Glutamatergic neuron (in vitro differentiated cells): Measurements from ENCODE around the gene NSA2. TPM values are rescaled to one million over a fixed set of nuclear protein-coding genes. Genes with fewer than 3 reads are reported as not detected.
"Not testable (repeated sequence)": the region's sequence is repeated elsewhere in the genome, so short reads cannot be mapped to it uniquely, and the experiment has no call there.

Experiments
- DNase-seq: peaks from one replicate; pipeline ENCODE4 v3.0.0; 2022
- H3K27ac Mint-ChIP-seq: one replicate; pipeline ENCODE4 v1.8.0; 2020; ENCODE audit warnings: mild to moderate bottlenecking, mixed read lengths, inconsistent platforms; ENCODE audit not compliant: unreplicated experiment
- H3K27me3 Mint-ChIP-seq: one replicate; pipeline ENCODE4 v1.8.0; 2020; ENCODE audit warnings: mild to moderate bottlenecking, moderate library complexity, mixed read lengths, inconsistent platforms; ENCODE audit not compliant: unreplicated experiment
- H3K36me3 Mint-ChIP-seq: one replicate; pipeline ENCODE4 v1.8.0; 2020; ENCODE audit warnings: mild to moderate bottlenecking, mixed read lengths, inconsistent platforms; ENCODE audit not compliant: unreplicated experiment
- H3K4me1 Mint-ChIP-seq: one replicate; pipeline ENCODE4 v1.8.0; 2020; ENCODE audit warnings: mild to moderate bottlenecking, low read depth, mixed read lengths, inconsistent platforms; ENCODE audit not compliant: unreplicated experiment
- H3K4me3 Mint-ChIP-seq: one replicate; pipeline ENCODE4 v1.8.0; 2020; ENCODE audit warnings: mild to moderate bottlenecking, mixed read lengths, inconsistent platforms; ENCODE audit not compliant: unreplicated experiment
- H3K9me3 Mint-ChIP-seq: one replicate; pipeline ENCODE4 v1.8.0; 2020; ENCODE audit warnings: mild to moderate bottlenecking, moderate library complexity, mixed read lengths, inconsistent platforms; ENCODE audit not compliant: unreplicated experiment
- CTCF ChIP-seq: fragments of 200-600 bp; sonication (generic); IDR thresholded peaks from one replicate; pipeline ENCODE4 v1.5.0; 2021; ENCODE audit not compliant: partially characterized antibody, unreplicated experiment
- total RNA-seq: library from RNA; stranded (reverse); fragmentation: NEBNext Ultra II Directional; extraction: Animal tissue kit (Norgen Biotek cat#: 25700); gene quantifications from one replicate; pipeline ENCODE4 v1.2.1, GENCODE V29; 2021; ENCODE audit not compliant: unreplicated experiment

Gene NSA2
- total RNA-seq, 1 donor from 2014 or later, result 43.9 TPM

GRCh38 chr5:74738406-74738805 lies 28.6 kb upstream of the NSA2 start:
- TF ChIP-seq CTCF, result no peak
- H3K27ac Mint-ChIP-seq, result no peak overlapping the region
- H3K4me3 Mint-ChIP-seq, result no peak overlapping the region
- DNase-seq, result no peak
- H3K27me3 Mint-ChIP-seq, result no peaks in the 10 kb centered on the region
- no peaks in the 10 kb centered on the region for H3K4me1 Mint-ChIP-seq
- no peaks in the 10 kb centered on the region for H3K36me3 Mint-ChIP-seq
- H3K9me3 Mint-ChIP-seq, result no peaks in the 10 kb centered on the region

- not testable (repeated sequence) for H3K4me3 Mint-ChIP-seq, H3K4me1 Mint-ChIP-seq, DNase-seq, H3K27me3 Mint-ChIP-seq, H3K36me3 Mint-ChIP-seq, H3K9me3 Mint-ChIP-seq, H3K27ac Mint-ChIP-seq
These were observed 18.3 kb upstream of the NSA2 start for GRCh38 chr5:74748742-74749141.

- no peak overlapping the region for H3K4me3 Mint-ChIP-seq
These were observed 5.8 kb upstream of the NSA2 start for GRCh38 chr5:74761241-74761640.

GRCh38 chr5:74762599-74762998 lies 4.5 kb upstream of the NSA2 start:
- no peak for DNase-seq
- H3K36me3 Mint-ChIP-seq, result no peaks in the 10 kb centered on the region
- no peak overlapping the region for H3K27ac Mint-ChIP-seq
- peaks cover 4% of the 10 kb centered on the region for H3K4me1 Mint-ChIP-seq
- no peak overlapping the region for H3K4me3 Mint-ChIP-seq
- H3K9me3 Mint-ChIP-seq, result no peaks in the 10 kb centered on the region
- H3K27me3 Mint-ChIP-seq, result no peaks in the 10 kb centered on the region
- TF ChIP-seq CTCF, result no peak

More at GRCh38 chr5:74761241-74761640, 5.8 kb upstream of the NSA2 start:
- Mint-ChIP-seq H3K9me3 (no peaks in the 10 kb centered on the region), H3K36me3 (no peaks in the 10 kb centered on the region), H3K27ac (no peak overlapping the region), H3K27me3 (no peaks in the 10 kb centered on the region), H3K4me1 (peaks cover 4% of the 10 kb centered on the region)
- DNase-seq, result no peak
- TF ChIP-seq CTCF, result no peak

- no peak for DNase-seq
- no peaks in the 10 kb centered on the region for H3K36me3 Mint-ChIP-seq
- H3K27me3 Mint-ChIP-seq, result no peaks in the 10 kb centered on the region
- H3K27ac Mint-ChIP-seq, result no peak overlapping the region
- no peak for TF ChIP-seq CTCF
- no peaks in the 10 kb centered on the region for H3K9me3 Mint-ChIP-seq
- no peak overlapping the region for H3K4me3 Mint-ChIP-seq
- peaks cover 4% of the 10 kb centered on the region for H3K4me1 Mint-ChIP-seq
These were observed 3.5 kb upstream of the NSA2 start for GRCh38 chr5:74763504-74763903.

GRCh38 chr5:74765201-74765600 lies 1.8 kb upstream of the NSA2 start:
- peaks cover 4% of the 10 kb centered on the region for H3K4me1 Mint-ChIP-seq
- no peak for DNase-seq
- no peaks in the 10 kb centered on the region for H3K9me3 Mint-ChIP-seq
- TF ChIP-seq CTCF, result no peak
- H3K36me3 Mint-ChIP-seq, result no peaks in the 10 kb centered on the region
- no peak overlapping the region for H3K27ac Mint-ChIP-seq
- H3K27me3 Mint-ChIP-seq, result no peaks in the 10 kb centered on the region
- peak overlapping the region; percentile 63 for H3K4me3 Mint-ChIP-seq
